GM18951 (cell line): ENCODE measurements around the gene CLCNKA.
"Not testable (repeated sequence)": the region's sequence is repeated elsewhere in the genome, so short reads cannot be mapped to it uniquely, and the experiment has no call there.

Experiments used
- POLR2A ChIP-seq: IDR thresholded peaks from 4 replicates; pipeline ENCODE4 v1.6.1; 2011; ENCODE audit warnings: mild to moderate bottlenecking; ENCODE audit not compliant: insufficient read length, insufficient read depth; ENCODE audit errors: extremely low read depth
- in situ Hi-C: fragments of 300-500 bp; cut with MboI; formaldehyde crosslinking; loops from one replicate; pipeline ENCODE4 v1.12.0; 2022; ENCODE audit warnings: low sequenced_read_pairs, mixed read lengths, inconsistent platforms; ENCODE audit not compliant: unreplicated experiment

The CLCNKA gene

GRCh38 chr1:16047791-16048475 is 26.1 kb downstream of the CLCNKA start:
- no peak for TF ChIP-seq POLR2A
- in situ Hi-C loops, result no loop called here

DNA sequence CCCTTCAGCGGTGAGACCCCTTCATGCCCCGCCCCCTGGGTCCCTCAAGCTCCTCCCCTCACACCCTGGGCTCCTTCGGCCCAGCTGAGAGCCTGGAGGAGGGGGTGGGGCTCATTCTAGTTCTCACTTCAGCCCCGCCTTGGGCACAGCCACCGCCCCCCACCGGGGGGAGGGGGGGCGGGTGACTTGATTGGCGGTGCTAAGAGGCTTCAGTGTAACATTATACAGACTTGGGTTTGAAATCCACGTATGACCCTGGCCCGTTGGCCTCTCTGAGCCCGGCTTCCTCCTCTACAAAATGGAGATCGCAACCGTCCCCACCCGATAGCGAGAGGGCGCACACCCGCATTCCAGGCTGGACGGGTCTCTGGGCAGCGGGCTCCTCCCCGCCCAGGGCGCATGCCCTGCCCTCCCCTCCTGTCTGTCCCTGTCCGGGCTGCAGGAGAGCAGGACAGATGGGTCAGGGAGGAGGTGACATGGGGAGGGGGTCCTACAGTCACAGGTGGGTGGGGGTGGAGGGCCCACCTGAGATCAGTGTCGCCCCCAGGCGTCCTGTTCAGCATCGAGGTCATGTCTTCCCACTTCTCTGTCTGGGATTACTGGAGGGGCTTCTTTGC is 26.8 kb downstream of the CLCNKA start:
- TF ChIP-seq POLR2A, result no peak
- in situ Hi-C loops, result no loop called here

DNA sequence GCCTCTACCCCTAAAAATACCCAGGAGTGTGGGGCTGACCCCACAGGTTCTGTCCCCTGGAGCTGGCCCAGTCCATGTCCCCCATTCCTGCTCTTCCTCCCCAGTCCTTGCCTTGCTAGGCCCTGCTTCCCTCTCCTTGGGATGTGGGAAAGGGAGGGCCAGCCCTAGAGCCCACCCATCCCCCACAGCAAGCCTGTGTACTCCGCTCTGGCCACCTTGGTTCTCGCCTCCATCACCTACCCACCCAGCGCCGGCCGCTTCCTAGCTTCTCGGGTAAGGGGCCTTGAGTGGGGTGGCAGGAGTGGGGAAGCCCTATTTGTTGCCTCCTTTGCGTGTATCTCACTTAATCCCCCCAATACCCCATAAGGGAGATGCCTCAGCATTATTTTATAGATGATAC is 28.5 kb downstream of the CLCNKA start:
- in situ Hi-C loops, result no loop called here
- no peak for TF ChIP-seq POLR2A

DNA sequence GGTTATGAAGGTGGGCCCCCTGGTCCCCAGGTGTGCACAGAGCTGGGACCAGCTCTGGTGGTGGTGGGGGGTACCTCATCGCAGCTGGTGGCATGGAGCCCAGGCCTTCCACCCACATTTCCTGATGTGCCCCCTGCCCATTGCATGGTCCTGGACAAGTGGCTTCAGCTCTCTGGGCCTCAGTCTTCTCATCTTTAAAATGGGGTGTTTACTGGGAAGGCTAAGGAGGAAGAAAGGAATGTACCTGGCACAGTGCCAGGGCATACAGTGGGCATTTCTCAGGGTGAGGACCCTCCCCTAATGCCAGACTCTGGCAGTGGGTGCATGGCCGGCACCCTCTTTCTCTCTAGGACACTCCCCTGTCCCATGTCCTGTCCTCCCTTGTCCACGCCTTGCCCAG is 29.2 kb downstream of the CLCNKA start:
- TF ChIP-seq POLR2A, result no peak

DNA sequence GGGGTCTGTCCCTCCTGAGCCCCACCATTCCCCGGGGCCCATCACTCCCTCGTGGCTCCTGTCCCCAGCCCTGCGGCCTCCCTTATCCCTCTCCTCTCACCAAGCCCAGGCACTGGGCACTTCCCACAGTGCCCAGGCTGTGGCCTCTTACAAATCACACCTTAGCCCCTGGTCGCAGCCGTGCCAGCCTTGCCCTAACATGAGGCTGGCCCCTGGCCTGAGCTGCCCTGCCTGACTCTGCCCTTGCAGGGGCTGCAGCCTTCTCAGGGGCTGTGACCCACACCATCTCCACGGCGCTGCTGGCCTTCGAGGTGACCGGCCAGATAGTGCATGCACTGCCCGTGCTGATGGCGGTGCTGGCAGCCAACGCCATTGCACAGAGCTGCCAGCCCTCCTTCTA is 30.1 kb downstream of the CLCNKA start:
- in situ Hi-C loops, result not testable (repeated sequence)

More for the DNA sequence above, 29.2 kb downstream of the CLCNKA start:
- in situ Hi-C loops, result no loop called here

DNA sequence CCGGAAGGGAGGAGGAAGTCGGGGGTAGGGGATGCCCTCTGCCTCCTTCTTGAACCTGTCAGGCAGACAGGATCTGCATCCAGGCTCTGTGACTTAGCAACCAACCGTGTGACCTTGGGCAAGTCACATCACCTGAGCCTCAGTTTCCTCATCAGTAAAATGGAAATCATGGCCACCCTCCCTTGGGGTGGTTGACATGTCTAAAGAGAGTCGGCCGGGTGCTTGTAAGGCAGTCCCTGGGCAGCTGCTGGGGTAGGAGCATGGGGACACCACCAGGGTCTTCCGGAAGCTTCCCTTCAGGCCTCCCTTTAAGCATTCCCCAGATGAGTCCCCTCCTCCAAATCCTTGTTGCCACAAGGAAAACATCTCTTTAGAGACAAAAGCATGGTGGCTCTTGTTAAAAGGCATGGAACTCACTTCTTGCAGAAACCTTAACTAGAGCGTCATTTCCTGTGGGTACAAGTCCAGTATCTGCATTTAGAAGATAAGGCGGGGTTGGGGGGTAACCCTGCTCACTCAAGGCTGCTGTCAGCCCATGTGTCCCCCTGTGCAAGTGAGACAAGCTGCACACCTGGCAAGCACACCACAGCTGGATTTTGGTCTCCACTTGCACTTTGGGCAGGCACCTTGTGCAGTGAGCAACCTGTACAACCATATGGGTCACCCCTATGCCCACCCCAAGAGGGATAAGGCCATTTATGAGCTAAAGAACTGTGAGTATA is 32.1 kb downstream of the CLCNKA start:
- in situ Hi-C loops, result no loop called here
- TF ChIP-seq POLR2A, result no peak

DNA sequence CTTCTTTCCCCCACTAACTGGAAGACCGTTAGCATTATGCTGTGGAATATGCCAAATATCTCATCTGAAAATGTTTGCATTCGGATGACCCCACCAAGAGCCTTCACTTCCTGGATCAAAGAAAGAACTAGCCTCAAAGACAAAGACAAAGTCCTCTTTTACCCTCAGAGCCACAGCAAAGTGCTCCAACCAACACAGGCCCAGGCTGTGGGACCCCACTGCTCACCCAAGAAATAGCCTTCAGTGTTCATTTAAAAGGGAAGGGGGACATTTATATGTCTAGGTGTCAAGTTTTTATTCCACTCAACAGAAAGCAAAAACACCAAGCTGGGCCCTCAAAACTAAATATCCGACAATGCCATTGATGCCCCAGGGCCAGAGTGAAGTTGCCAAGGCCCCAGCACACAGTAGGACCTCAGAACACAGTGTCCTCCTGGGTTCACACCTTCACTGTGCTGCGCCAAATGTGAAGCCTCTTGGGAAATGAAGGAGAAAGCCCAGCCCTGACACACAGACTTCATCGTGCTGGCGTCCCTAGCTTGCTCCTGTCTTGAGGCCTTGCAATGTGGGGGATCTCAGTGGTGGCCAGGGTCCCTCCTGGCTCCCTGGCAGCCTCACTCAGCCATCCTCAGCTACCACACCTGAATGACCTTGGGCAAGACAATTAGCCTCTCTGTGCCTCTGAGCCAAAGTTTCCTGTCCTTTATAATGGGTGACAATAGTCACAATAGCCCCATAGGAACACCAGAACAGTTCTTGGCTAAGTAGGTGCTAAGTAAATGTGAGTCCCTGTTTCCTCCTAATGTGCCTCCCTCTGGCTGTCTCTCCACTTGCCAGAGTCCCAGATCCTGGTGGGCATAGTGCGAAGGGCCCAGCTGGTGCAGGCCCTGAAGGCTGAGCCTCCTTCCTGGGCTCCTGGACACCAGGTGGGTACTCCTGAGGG is 33.0 kb downstream of the CLCNKA start:
- no peak for TF ChIP-seq POLR2A
- in situ Hi-C loops, result no loop called here

DNA sequence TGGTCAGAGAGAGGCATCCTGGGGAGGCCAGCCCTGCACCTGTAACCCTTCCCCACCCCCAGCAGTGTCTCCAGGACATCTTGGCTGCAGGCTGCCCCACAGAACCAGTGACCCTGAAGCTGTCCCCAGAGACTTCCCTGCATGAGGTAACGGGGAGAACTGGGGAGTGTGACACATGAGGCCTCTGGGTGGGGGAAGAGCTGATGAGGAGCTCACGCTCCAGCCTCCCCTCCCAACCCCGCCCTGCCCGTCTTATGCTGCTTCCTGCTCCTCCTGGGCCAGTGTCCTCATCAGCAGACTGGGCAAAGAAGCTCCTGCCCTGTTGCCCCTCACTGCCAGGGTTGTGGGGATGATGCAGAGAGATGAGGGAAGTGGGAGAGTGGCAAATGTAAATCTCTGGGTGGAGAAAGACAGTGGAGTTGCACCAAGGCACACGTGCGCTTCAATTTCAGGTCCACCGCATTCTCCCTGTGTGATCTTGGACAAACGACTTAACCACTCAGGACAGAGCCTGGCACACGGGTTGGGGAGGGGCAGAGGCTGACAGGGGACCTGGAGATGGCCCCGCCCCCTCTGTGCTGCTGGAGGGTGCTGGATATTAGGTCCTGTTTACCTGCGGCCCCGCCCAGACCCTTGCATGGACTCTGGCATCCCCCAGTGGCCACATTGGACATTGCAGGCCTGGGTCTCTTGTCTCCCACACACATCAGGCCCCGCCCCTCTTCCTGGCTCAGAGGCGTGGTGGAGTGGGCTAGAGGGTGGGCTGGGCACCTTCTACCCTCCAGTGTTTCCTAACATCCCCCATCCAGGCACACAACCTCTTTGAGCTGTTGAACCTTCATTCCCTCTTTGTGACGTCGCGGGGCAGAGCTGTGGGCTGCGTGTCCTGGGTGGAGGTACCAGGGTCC is 34.0 kb downstream of the CLCNKA start:
- in situ Hi-C loops, result no loop called here
- TF ChIP-seq POLR2A, result no peak

GRCh38 chr1:16056521-16056912 is 34.7 kb downstream of the CLCNKA start:
- in situ Hi-C loops, result not testable (repeated sequence)

DNA sequence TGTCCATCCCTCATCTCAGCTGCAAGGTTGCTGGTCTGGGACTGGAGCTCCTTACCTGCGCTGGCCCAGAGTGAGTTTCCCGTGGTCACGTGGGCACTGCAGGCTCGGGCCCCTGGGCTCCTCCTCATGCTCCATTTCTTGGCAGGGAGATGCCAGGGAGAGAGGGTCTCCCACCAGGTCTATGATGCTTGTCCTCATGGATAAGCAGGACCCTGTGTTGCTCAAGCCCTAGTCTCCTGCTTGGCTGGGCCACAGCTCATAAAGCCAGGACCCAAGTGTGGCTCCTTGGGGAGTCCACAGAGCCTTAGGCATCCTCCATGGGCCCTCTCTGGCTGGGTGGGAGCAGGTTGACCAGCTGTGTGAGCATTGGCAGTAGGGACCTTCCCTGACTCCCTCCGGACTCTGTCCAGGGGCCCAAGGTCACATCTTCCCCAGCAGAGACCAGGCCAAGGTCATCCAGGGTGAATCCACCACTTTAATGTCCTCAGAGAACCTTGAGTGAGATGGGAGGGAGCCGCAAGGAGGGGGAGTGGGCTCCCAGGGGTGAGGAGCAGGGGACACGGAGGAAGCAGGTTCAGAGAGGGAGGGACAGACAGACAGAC is 35.6 kb downstream of the CLCNKA start:
- in situ Hi-C loops, result not testable (repeated sequence)

DNA sequence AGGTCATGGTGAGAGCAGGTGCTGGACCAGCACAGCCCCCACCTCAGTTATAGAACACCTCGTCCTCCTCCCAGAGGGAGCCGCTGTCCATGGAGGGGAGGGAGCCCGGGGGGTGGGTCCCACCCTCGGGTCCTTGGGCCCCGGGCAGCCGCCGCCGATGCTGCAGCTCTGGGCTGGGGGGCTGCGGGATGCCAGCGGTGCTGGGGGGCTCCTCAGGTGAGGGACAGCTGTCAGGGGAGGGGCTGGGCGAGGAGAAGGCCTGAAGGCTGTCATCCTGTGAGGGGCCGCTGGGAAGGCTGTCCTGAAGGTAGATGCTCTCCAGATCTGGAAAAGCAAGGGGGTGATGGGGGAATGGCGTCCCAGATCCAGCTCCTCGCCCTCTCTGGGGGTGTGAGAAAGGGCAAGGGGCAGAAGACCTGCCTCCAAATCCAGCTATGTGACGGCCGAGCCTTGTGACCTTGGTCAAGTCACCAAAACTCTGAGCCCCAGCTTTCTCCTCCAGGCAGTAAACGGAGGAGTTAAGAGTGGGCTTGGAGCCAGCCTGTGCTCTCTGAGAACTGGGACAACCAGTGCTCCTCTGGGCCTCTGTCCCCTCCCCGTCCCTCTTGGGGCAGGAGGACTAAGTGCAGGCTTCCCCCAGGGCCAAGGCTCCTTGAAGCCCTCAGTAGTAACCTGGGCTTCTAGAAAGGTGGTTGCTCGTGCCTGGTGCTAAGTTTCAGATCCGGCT is 36.7 kb downstream of the CLCNKA start:
- in situ Hi-C loops, result not testable (repeated sequence)

GRCh38 chr1:16061266-16061665 is 39.4 kb downstream of the CLCNKA start:
- TF ChIP-seq POLR2A, result no peak
- in situ Hi-C loops, result no loop called here

- in situ Hi-C loops, result not testable (repeated sequence)
Measured at GRCh38 chr1:16061989-16062686, 40.3 kb downstream of the CLCNKA start.

DNA sequence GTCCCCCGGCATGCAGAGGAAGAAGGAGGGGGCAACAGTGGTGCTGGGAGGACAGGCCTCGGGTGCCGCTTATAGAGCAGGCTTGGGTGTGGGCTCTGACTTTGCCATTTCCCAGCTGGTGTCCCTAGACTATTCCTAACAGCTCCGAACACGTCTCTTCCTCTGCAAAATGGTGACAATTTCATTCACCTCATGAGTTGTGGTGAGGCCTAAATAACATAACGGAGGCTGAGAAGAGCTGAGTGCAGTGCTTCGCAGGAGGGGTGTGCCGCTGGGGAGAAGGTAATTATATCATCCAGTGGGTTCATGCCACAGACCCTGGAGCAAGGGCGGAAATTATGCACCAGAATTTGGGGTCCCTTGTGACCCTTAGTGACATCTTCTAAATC is 40.8 kb downstream of the CLCNKA start:
- in situ Hi-C loops, result not testable (repeated sequence)
